Measurements from ENCODE around the gene POLH.

GRCh38 chr6:43644940-43645612 lies 69.1 kb downstream of the POLH start, which contains the start of gene RSPH9:
- TF ChIP-seq, protein P1, sequence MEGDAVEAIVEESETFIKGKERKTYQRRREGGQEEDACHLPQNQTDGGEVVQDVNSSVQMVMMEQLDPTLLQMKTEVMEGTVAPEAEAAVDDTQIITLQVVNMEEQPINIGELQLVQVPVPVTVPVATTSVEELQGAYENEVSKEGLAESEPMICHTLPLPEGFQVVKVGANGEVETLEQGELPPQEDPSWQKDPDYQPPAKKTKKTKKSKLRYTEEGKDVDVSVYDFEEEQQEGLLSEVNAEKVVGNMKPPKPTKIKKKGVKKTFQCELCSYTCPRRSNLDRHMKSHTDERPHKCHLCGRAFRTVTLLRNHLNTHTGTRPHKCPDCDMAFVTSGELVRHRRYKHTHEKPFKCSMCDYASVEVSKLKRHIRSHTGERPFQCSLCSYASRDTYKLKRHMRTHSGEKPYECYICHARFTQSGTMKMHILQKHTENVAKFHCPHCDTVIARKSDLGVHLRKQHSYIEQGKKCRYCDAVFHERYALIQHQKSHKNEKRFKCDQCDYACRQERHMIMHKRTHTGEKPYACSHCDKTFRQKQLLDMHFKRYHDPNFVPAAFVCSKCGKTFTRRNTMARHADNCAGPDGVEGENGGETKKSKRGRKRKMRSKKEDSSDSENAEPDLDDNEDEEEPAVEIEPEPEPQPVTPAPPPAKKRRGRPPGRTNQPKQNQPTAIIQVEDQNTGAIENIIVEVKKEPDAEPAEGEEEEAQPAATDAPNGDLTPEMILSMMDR (IDR thresholded peaks at IDR 0.05; ENCODE audit: poor library complexity), result no peak
- TF ChIP-seq EZH2phosphoT487 (IDR thresholded peaks at IDR 0.05; ENCODE audit: low read depth, severe bottlenecking, unreplicated experiment) (no peak), EZH2 (IDR thresholded peaks at IDR 0.05; ENCODE audit: borderline replicate concordance) (no peak)

All from hepatocyte (in vitro differentiated cells).